GM21717 (cell line): Measurements from ENCODE around the gene SSH3.
"Not testable (repeated sequence)": the region's sequence is repeated elsewhere in the genome, so short reads cannot be mapped to it uniquely, and the experiment has no call there.

Experiments
- ATAC-seq: cut with Tn5 transposase; IDR thresholded peaks from one replicate; pipeline ENCODE4 v1.9.1; 2021; ENCODE audit warnings: mild to moderate bottlenecking, moderate library complexity; ENCODE audit not compliant: unreplicated experiment

SSH3 gene

GRCh38 chr11:67308031-67308866 is 4.9 kb downstream of the SSH3 start:
- no peak for ATAC-seq

GRCh38 chr11:67309166-67309565 is 5.8 kb downstream of the SSH3 start:
- ATAC-seq, result no peak

GRCh38 chr11:67309661-67310061 is 6.3 kb downstream of the SSH3 start:
- ATAC-seq, result no peak

DNA sequence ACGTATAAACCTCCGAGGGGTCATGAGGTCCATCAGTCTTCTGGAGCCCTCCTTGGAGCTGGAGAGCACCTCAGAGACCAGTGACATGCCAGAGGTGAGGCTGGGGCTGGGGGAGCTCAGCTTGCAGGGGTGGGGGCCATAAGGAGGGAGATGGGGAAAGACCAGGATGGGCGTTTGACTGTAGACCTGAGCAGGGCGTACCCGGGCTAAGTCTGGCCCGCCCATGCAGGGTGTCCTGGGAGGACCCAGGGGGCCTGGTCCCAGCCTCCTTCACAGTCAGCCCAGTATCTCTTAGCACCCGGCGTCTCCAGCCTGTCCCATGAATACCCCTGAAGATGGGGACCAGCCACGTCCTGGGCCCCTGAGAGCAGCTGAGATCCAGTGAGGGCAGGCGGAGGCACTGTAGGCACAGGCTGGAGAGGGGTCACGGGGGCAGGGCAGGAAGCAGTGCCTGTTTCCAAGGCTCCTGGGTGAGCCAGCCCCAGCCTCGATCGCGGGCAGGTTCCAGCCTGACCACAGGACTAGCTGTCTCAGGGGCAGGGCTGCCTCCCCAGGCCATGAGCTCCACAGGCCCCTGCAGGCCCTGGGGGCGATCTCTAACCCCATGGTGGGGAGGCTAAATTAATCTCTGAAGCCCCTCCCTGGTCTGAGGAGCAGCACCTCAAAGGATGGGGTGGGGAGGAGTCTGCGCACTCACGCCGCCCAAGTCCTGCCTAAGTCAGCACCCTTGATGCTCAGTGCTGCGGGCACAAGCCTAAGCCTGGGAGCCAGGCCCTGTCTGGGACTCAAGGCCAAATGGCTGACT is 7.1 kb downstream of the SSH3 start:
- ATAC-seq, result no peak

DNA sequence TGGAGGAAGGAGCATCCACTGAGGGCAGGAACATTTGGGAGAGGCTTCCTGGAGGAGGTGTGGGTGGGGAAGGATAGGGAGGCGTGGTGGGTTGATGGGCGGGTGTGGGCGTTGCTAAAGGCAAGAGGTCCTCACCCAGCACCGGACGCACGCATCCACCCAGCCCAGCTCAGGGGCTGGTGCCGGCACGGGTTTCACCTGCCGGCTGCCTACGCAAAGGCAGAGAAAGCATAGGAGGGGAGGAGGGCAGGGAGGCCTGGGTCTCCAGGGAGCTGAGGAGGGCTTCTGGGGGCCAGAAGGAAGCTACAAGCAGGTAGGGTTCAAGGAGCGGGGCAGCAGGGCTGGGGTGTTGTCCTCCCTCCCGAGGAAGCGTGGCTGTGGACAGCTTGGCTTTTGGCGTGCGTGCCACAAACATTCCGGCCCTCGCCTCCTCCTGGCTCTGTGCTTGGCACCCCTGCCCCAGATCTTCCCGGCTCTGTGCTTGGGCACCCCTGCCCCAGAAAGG is 7.8 kb downstream of the SSH3 start:
- ATAC-seq, result no peak

DNA sequence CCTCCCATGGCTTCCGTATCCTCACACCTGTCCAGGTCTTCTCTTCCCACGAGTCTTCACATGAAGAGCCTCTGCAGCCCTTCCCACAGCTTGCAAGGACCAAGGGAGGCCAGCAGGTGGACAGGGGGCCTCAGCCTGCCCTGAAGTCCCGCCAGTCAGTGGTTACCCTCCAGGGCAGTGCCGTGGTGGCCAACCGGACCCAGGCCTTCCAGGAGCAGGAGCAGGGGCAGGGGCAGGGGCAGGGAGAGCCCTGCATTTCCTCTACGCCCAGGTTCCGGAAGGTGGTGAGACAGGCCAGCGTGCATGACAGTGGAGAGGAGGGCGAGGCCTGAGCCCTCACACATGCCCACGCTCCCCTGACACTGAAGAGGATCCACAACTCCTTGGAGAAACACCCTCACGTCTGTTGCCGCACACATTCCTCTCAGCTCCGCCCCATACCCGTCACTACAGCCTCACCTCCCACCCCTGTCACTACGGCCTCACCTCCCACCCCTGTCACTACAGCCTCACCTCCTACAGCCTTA is 8.3 kb downstream of the SSH3 start:
- ATAC-seq, result no peak

DNA sequence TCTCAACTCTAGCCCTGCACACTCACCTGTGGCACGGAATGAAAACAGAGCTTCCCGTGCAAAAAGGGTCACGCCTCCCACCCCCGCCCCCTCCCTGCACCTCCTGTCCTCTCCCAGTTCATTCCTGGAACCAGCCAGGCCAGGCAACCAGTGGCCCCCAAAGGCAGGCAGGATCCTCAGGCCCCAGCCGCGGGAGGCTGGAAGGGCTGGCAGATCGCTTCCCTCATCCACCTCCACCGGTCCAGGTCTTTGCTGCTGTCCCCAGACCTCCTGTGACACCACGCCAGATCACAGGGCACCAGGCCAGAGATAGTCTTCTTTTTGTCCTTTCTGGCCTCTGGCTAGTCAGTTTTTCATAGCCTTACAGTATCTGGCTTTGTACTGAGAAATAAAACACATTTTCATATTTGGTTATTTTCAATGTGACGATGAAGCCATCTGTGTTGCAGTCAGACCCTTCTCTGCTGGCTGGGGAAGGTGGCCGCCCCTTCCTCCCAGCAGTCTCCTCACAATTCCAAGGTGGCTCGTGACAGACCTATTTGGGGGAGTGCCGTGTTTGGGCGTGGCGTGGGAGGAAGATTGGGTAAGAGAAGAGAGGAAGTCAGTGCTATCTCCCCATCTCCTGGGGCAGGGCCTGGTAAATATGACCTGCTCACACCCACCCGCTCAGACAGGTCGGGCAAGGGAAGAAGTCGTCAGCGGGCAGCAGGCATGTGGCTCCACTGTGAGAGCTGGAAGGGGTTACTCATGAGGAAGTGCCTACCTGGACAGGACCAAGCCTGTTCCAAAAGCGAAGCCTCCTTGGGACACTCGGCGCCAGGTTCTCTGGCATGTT is 9.1 kb downstream of the SSH3 start:
- ATAC-seq, result no peak

DNA sequence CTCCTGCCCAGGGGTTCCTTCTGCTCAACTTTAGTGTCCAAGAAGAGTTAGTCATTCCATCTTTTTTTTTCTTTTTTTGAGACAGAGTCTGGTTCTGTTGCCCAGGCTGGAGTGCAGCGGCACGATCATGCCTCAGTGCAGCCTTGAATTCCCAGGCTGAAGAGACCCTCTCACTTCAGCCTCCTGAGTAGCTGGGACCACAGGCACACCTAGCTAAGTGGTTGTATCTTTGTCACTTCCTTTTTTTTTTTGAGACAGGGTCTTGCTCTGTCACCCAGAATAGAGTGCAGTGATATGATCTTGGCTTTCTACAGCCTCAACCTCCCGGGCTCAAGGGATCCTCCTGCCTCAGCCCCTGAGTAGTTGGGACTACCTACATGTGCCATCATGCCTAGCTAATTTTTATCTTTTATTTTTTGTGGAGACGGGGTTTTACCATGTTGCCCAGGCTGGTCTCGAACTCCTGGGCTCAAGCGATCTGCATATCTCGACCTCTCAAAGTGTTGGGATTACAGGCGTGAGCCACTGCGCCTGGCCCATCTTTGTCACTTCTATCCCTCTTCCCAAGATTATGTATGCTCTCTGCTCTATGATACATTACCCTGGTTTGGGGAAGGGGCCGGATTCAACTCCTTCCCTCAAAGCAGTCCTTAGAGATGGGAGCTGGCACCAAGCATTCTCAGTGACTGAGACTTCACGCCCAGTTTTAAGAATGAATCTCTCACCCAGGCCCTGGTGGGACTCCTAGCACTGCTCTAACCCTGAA is 10.0 kb downstream of the SSH3 start:
- ATAC-seq, result no peak

GRCh38 chr11:67314218-67314617 is 10.9 kb downstream of the SSH3 start:
- ATAC-seq, result no peak

GRCh38 chr11:67315325-67315909 is 12.1 kb downstream of the SSH3 start:
- ATAC-seq, result no peak

DNA sequence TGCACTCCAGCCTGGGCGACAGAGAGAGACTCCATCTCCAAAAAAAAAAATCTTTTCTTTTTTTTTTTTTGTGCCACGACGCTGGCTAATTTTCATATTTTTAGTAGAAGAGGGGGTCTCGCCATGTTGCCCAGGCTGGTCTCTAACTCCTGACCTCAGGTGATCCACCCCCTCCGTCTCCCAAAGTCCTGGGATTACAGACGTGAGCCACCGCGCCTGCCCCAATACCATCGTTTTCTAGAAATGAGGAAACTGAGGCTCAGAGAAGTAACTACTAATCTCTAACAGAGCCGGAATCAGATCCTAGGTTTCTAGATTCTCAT is 13.5 kb downstream of the SSH3 start:
- ATAC-seq, result no peak

DNA sequence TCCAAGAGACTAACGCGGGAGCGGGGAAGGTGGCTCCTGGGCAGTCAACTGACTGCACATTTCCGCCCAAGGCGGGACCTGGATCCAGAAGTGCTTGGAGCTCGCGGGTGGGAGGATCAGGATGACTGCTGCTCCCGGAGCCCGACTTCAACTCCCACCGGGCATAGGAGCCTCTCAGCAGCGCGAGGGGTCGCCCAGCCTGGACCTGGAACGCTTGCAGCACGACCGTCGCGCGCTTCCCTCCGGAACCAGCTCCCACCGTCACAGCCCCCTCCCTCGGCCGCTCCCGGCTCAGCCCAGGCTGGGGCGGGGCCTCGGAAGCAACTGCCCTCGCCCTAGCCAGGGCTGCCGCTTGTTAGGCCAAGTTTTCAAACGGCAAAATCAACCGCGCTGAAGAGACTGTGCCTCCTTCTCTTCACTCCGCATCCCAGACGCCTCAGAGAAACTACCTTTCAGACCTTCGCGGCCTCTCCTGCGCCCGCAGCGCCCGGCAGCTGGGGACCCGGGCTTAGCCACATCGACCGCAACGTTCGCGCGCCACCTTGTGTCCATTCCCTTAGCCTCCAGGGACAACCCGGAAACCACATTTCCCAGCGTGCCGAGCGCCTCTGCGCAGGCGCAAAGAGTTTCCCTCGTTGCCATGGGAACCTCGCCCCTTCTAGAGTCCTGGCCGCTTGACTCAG is 14.0 kb downstream of the SSH3 start:
- peak; percentile 69 for ATAC-seq

DNA sequence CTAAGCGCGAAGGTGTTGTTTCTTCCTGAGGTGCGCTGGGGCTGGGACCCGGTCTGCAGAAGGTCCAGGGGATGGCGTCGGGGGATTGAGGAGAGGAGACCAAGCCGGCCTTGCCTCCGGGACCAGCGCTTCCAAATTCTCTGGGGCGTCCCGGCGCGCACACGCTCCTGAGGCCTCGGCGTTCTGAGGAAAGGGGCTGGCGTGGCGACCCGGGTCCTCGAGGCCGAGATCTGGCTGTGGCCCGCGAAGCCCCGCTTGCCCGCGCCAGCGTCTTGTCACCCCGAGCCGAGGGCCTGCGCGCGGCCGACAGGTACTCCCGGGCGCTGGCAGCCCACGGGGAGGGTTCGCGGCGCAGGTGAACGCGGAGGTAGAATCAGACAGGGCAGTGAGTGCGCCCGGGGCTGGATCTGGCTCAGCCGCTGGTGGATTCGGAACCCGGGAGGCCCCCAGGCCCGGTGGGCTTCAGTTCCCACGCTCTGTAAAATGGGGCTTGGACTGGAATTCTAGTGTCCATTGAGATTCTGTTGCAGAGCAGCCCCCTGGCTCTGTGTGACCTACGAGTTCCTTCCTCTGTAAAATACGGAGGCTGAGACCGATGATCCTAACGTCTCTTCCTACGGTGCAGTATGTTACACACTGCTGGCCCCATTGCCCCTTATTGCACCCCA is 14.7 kb downstream of the SSH3 start:
- peak; percentile 10 for ATAC-seq

DNA sequence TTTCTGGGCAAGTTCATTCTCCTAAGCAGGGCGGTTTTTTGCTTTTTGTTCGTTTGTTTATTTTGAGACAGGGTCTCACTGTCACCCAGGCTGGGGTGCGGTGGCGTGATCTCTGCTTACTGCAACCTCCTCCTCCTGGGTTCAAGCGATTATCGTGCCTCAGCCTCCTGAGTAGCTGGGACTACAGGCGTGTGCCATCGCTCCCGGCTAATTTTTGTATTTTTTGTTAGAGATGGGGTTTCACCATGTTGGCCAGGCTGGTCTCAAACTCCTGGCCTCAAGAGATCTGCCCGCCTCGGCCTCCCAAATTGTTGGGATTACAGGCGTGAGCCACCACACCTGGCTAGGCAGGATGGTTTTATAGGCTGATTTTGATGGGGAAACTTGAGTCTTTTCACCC is 15.5 kb downstream of the SSH3 start:
- ATAC-seq, result not testable (repeated sequence)

DNA sequence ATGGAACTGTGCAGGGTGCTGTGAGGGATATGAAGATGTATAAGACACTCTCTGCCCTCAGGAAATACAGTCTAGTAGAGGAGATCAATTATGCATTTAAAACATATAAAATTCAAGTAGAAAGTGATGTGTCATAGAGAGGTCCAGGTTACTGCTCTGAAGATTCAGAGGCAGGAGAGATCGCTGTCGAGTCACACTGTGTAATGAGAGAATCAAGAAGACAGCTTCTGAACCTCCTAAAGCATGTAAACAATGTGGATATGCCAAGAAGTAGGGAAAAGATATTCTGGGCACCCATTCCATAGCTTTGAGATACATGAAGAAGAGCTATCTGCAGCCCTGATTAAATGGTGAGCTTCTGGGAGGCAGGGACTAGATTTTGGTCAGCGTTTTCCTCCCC is 16.7 kb downstream of the SSH3 start:
- ATAC-seq, result no peak

DNA sequence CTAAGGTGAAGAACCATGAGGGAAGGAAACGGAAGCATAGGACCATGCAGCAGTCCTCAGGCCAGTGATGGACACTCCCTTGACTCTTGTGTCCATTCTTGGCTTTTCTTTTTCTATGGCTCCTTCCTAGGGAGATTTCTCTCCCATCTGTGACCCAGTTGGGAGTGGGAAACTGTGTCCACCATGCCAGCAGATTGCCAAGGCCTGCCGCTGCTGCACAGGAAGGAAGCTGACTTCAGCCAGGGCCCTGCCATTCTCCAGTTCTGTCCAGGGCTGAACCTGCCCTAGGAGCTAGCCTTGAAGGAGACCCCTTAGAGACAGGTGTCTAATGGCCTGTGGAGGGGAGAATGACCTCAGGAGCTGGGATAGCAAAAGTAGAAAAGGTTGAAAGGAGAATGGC is 17.4 kb downstream of the SSH3 start:
- ATAC-seq, result no peak

GRCh38 chr11:67321313-67321871 is 18.1 kb downstream of the SSH3 start:
- no peak for ATAC-seq

- ATAC-seq, result no peak
Observed at GRCh38 chr11:67322049-67322448, 18.7 kb downstream of the SSH3 start.
